T-helper 2 cell treated with Interferon-gamma antibody and Interleukin-4, amounts not matched to agents 100 ng/mL and 5 ng/mL, for 36 hours (primary cell): Measurements from ENCODE around the gene DST. TPM values are rescaled to one million over a fixed set of nuclear protein-coding genes. Genes with fewer than 3 reads are reported as not detected.

Source experiments
- intact Hi-C: fragments of 100-400 bp; cut with micrococcal nuclease; formaldehyde crosslinking; loops from one replicate; pipeline ENCODE4 v1.15.1; 2023
- total RNA-seq: library from RNA; stranded (reverse); gene quantifications from 2 replicates; pipeline ENCODE4 v1.2.3, GENCODE V29; 2022

Gene DST
- total RNA-seq, 1 donor from 2014 or later: 6.1 TPM

DNA sequence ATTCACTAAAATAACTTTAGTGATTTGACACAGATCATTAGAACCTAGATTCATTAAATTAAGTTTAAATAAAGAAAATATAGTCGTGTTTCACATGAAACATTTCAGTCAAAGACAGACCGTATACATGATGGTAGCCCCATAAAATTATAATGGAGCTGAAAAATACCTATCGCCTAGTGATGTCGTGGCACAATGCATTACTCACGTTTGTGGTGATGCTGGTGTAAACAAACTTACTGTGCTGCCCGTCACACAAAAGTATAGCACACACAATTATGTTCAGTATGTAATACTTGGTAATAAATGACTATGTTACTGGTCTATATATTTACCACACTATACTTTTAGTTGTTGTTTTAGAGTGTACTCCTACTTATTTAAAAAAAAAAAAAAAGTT, 17.3 kb downstream of the DST start:
- intact Hi-C loops: no loop called here

DNA sequence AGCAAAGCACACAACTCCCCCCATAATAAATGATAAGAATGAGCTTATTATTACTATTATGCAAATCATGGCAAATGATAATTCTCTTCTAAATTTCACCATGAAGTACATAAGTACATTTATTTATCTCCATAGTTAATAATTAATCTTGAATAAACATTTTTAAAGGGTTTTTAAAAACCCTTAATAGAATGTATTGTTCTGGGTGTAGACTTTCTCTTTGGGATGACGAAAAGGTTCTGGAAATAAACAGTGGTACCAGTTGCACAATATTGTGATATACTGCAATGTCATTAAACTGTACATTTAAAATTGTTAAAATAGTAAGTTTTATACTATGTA, 18.0 kb downstream of the DST start:
- intact Hi-C loops: no loop called here

DNA sequence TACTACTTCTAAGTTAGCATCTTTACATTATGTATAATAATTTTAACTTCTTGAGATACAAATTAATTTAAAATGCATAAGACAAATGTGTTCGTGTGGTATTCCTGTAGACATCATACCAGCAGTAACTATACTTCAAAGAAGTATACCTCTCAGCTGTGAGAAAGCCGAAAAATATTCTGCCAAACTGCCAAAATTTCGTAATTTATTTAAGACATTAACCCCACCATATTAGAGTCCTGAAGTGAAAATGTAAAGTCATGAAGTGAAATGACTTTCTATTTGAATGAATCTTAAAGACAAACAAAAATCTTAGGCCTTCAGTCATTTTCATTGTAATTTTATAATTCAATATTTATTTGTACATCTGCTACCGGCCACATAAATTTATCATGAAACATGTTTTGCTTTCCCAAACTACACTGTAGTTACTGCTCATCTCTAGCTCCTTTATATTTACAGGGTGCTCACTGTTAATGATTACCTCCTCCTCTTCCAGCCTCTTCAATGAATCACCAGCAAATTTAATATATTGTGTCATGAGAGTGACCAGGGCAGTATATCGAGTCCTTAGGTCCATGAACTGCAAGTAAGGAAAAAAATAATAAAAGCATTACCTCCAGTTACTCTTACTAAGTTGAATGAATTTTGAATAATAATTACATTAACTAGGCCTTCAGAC, 18.5 kb downstream of the DST start:
- intact Hi-C loops: no loop called here

DNA sequence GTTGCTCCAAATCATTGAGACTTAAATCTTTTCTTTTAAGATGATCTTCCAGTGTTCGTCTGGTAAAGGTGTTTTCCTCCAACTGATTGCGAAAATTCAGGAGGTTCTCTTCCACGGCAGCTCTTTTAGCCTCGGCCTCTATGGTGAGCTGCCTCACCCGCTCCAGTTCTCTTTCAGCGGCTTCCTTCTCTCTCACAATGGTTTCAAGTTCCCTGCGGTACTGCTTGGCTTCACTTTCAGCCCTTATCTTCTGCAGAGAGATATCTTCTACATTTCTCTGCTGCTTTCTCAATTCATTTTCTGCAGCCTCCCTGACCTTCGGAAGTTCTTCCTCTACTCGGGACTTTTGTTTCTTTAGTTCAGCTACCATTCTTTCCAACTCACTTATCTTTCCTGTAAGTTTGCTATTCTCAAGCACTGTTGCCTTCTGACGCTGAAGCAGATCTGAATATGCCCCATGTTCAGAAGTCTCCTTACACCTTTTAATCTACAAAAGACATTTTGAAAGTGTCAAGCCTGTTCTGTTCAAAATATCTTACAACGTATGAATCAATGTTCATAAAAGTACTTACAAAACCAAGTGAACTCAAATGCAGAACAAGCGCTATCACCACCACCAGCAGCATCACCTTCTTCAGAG, 22.3 kb downstream of the DST start:
- intact Hi-C loops: no loop called here

DNA sequence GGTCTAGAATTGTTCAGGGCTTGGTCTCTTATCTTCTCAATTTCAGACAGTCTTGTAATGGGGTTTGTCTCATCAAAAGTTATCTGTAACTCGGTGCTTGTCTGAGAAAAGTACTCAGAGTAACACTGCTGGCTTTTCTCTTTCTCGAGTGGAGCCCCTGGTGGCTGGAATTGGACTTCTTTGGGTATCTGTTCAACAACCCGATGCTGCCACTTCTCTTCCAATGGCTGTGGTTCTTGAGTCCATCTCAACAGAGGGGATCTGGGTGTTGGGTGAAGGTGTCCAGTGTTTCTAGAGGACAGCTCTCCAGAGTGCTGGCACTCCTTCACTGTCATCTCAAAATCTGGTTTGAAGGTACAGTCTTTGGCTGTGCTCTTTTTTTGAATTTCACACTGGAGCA, 24.6 kb downstream of the DST start:
- intact Hi-C loops: no loop called here

DNA sequence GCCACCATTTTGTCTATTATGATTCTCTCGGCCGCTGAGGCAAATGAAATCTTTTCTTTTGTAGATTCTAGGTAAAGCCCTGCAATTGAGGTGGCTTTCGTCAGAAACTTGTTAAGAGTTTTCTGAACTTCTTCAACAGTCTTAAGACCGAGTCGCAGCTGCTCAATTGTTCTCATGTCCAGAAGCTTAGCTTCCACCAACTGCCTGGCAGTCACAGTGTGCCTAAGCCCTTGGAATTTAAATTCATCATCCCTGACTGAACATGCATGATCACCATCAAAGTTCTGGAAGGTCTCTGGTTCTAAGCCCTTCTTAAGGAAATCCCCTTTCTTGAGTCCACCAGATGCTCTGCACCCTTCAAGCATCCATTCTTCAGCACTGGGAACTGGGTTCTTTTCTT, 25.7 kb downstream of the DST start:
- intact Hi-C loops: no loop called here

DNA sequence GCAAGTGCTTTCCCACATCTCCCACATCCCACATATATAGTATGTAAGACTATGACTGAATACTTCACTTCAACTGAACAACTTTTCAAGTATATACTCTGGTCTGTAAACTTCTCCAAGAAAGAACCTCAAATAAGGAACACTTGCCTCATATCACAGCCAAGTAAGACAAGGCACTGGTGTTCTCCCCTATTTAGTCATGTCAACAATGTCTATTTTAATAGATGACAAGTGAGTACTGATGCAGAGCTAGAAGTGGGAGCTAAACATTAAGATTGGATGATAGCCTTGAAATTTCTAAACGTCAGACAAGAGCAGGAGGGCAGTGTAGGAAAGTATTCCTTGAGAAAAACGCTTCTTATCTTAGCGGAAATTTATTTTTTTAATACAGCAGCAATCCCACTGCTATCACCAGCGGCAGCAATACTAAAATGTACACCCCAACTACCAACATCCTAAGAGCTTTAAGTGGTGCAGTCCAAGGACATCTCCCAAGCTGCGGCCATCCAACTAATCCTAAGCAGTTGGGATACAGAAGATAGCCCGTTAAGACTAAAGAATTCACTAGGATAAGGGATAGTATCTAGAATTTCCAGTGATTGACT, 29.3 kb downstream of the DST start:
- intact Hi-C loops: no loop called here

DNA sequence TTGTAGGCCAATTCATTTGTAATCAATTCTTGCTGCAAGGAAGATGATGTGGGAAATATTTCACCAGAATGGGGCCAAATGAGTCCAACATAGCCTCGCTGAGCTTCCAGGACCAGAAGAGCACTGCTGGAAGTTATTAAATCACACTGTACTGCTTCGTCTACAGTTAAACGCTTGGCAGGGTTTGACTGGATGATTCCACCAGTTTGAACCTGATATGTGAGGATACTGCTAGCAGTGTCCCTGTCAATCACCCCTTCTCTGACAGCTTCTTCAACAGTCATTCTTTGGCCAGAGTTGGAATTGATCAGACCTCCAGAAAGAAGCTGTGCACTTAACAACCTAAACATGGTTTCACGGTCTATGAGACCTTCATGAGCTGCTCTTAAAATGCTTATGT, 34.4 kb downstream of the DST start:
- intact Hi-C loops: no loop called here

DNA sequence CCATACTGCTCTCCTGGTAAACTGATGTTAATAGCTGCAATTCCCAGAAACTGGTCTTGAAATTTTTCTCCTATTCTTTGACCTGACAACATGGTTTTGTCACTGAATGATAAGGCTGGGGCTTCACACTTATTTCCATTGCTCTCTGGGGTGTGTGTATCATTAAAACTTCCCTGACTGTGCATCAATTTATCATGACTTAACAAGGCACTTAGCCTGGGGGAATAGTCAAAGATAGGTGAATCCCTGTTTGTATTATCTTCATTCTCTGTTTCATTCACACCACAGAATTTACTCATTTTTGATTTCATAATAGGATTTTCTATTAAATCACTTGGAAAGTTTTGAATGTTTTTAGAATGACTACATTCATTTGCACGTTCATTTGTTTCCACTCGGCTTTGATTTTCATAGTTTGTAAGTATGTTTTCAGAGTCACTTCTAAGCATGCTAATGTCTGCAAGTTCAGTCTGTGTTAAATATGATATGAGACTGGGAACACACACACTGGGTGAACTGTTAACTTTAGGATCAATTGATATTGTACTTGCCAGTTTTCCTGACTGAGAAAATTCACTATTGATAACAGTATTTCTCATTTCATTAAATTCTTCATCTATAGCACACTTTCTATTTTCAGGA, 35.5 kb downstream of the DST start:
- intact Hi-C loops: no loop called here

DNA sequence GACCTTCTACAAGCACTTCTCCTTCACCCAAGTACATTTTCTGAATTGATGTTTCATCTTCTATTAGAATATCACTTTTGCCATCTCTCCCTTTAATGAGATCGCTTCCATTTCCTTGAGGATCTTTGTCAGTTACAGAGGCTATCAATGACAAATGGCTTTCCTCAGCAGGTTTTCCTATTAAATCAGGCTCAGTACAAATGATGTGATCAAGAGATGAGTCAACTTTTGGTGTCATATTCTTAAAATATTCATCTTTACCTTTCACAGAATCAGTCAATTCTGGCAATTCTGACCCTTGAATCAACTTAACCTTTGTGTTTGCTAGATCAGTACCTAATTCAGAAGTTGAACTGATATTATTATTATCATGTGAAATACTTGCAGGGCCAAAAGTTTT, 37.3 kb downstream of the DST start:
- intact Hi-C loops: no loop called here

DNA sequence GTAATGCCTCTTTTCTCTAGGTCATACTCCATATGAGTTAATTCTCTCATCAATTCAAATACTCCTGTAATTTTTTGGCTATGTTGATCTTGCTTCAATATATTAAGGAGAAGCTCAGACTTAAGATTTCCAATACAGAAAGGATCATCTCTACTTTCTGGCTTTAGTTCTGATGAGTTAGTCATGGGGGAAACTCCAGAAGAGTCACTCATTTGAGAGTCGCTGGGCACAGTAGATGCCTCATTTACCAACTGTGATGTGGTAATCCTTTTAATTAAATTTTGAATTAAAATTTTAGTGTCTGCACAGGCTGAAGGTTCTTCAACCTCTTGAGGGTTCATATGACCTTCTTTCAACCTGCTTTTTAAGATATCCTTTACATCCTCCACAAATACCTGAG, 38.5 kb downstream of the DST start:
- intact Hi-C loops: no loop called here

DNA sequence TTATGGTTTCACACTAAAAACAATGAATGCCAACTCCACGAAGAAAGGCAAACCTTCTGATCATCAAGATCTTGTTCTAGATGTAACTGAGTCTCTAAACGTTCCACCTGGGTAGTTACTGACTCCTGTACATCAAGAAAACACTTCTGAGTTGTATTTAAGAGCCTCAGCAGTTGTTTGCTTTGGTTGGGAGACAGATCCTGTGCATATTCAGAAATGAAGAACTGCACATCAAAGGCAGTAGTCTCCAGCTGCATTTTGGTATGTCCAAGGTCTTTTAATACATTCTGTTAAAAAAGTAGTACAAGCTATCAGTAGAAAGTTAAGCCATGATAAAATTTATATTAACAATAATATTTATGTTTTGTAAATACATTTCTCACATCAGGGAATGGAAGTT, 41.3 kb downstream of the DST start:
- intact Hi-C loops: no loop called here

DNA sequence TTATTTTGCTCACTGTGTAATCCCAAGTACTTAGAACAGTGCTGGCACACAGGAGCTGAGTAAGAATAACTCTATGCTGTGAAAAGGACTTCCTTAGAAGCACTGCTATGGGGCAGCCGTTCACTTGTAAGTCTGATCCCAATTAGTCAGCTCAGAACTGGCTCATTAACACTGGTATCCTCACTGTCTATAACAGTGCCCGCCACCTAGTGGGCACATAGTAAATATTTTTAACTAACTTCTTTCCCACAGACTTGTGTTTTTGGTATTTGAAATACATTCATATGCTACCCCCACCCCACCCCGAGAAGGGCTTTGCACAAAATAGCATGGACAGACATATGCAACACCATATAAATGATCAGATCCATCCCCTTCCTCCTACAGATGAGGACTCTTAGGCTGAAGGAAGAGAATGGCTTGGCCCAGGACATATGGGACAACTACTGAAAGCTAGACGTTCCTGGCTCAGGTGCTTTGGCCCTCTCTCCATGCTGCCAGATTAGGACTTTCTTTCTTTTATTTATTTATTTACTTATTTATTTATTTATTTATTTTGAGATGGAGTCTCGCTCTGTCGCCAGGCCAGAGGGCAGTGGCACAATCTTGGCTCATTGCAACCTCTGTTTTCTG, 47.1 kb downstream of the DST start:
- intact Hi-C loops: loop anchor here (1.0 kb wide), 2 partner anchors 236 to 281 kb away; no protein-coding TSS in a partner anchor

DNA sequence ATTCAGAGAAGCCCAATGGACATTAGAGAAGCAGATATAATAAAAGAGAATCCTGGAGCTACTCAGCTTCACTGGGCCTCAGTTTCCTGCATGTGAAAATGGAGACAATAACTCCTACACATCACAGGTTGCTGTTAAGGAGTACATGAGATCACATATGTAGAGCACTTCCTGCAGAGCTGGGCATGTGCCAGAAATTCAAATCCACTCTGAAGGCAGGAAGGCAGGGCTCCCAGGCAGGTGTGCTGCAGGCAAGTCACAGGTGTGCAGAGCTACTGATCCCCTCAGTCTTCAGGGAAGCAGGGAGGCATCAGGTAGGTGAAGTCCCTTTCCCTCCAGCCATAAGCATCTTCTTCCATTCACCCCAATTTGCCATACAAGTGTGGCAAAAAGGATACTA, 48.0 kb downstream of the DST start:
- intact Hi-C loops: loop anchor here (1.0 kb wide), 2 partner anchors 235 to 280 kb away; no protein-coding TSS in a partner anchor

DNA sequence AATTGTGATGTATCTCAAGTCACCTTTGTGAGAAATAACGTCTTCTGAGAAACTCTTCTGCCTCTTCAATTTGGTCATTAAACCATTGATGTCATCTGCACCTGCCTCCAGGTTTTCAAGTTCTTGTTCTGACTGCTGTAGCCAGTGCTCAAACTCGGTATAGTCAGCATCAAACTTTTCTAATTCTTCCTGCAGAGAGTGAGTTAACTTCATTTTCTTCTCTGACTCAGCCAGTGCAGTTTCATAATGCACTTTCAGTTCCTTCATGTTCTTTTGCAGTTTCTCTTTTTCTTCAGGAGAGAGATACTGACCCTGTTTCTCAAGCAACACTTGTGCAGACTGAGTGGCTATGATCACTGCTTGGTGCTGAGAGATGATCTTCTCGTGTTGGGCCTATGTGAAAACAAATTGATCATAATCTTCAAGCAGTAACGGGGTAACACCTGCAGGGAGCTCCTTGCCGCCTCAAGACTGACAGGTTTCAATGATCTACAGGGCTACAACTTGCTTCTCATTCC, 48.8 kb downstream of the DST start:
- intact Hi-C loops: loop anchor here (2.0 kb wide), 1 partner anchor 51 kb away; no protein-coding TSS in a partner anchor

DNA sequence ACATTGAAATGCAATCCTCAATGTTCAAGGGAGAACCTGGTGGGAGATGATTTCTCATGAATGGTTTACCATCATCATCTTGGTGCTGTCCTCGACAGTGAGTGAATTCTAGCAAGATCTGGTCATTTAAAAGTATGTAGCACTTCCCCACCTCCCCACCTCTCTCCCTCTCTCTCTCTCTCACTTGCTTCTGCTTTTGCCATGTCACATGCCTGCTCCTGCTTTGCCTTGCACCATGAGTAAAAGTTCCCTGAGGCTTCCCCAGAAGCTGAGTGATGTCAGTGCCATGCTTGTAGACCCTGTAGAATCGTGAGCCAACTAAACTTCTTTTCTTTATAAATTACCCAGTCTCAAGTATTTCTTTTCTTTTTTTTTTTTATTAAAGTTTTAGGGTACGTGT, 60.5 kb downstream of the DST start:
- intact Hi-C loops: no loop called here

DNA sequence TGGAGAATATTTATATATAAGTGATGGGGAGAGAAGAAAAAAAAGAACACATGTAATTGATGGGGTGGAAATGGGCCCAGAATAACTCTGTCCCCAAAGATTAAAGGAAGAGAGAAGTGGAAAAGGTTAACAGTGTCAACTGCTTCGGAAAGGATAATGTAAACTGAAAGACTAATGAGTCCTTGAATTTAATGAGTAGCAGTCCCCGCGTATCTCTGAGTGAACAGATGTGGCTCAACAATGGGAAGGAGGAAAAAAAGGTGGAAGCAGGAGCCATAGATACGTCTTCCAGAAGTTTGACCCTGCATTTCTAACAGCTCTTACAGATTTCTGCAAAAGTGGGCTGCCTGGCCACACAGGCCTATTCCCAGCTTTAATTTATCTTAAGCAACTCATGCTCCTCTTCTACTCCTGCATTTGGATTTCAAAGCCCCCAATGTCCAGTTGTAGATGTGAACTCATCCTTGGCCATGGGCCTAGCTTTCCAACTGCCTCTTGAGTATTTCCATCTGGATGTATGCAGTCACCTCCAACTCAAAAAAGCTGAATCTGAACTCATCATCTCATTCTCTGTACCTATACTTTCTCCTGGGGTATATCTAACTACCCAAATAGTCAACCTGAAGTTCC, 61.3 kb downstream of the DST start:
- intact Hi-C loops: no loop called here

DNA sequence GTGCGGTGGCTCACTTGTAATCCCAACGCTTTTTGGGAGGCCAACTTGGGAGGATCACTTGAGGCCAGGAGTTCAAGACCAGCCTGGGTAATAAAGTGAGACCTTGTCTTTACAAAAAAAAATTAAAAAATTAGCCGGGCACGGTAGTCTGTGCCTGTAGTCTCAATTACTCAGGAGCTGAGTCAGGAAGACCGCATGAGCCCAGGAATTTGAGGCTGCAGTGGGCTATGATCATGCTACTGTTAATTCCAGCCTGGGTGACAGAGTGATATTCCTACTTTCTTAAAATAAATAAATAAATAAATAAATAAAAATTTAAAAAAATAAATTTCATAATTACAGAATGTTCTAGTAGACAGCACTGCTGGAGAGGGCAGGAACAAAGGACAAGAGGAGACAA, 62.4 kb downstream of the DST start:
- intact Hi-C loops: no loop called here

DNA sequence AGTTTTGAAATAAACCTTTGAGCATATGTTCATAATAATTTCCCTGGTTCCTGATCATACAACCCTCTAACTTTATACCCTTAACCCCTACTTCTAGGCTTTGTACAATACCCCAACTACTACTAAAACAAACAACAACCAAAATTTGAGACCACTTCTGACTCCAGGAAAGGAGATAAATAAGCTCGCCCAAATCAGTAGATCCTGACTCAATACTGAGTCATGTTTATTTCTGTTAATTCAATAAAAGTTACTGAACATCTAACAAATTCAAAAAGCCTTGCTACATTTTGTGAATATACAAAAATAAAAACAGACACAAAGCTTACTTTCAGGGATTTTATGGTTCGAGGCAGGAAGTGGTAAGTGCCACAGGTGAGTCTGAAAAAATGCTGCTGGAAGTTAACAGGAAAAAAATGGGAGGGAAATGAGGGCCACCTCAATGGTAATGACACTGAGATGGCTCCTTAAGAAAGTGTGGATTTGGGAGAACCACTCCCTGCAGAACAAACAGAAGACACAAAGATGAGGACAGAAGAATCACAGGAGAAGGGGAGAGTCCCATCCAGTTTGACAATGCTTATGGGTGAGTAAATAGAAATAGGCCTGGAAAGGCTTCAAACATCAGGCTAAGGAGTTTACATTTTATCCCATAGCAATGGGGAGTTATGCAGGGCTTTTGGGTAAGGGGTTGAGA, 63.4 kb downstream of the DST start:
- intact Hi-C loops: no loop called here

DNA sequence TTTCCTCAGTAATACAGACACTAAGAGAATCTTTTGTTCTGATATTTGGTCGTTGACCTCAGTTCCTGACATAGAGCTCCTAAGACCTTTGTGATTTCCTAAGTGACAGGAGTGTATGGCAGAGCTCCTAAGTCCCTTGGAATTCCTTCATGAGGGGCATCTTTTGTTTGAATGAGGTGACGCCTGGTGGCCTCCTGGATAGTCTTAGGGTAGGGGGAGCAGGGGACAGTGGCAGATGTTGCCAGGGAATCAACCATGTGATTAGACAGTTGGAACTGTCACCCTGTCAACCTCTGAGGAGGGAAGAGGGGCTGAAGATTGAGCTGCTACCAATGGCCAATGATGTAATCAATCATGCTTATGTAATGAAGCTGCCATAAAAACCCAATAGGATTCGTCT, 67.0 kb downstream of the DST start:
- intact Hi-C loops: no loop called here

DNA sequence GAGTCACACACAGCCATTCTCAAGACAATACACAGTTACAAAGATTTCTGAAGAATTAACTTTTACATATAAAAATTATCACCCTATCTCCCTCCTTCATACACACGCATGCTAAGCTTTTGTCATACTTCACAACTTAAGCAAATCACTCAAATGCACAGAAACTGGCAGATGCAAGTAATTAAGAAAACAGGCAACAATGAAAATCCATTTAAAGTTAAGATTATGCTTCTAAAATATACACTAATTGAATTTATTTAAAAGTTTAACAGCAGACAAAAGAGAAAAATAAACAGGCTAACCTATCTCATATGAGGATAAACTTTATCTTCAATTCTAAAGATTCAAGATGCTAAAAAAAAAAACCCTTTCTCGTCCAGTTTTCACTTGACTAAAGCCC, 68.4 kb downstream of the DST start:
- intact Hi-C loops: no loop called here
